ENCODE data around the gene ATXN10.

The ATXN10 gene

DNA sequence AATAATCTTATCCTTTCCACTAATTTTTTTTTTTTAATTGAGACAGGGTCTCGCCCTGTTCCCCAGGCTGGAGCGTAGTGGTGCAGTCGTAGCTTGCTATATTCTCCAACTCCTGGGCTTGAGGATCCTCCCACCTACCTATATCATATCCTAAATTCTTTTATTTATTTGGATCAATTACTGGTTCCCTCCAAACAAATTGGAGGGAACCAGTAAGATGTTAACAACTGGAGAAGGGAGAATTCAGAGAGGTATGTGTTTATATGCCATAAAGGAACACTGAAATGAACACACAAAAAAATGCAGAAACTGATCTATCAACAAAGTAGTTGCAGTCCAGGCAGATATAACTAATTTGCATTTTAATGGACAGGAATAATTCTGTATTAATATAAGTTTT is 63.6 kb downstream of the ATXN10 start:
- no peak for DNase-seq (ENCODE audit: extremely low read depth, low read depth)
- no peak overlapping the region for H3K4me3 ChIP-seq (replicated peaks; ENCODE audit: low read depth, low read length)
- TF ChIP-seq, protein P1, sequence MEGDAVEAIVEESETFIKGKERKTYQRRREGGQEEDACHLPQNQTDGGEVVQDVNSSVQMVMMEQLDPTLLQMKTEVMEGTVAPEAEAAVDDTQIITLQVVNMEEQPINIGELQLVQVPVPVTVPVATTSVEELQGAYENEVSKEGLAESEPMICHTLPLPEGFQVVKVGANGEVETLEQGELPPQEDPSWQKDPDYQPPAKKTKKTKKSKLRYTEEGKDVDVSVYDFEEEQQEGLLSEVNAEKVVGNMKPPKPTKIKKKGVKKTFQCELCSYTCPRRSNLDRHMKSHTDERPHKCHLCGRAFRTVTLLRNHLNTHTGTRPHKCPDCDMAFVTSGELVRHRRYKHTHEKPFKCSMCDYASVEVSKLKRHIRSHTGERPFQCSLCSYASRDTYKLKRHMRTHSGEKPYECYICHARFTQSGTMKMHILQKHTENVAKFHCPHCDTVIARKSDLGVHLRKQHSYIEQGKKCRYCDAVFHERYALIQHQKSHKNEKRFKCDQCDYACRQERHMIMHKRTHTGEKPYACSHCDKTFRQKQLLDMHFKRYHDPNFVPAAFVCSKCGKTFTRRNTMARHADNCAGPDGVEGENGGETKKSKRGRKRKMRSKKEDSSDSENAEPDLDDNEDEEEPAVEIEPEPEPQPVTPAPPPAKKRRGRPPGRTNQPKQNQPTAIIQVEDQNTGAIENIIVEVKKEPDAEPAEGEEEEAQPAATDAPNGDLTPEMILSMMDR (IDR thresholded peaks at IDR 0.05; ENCODE audit: low read depth, low read length, missing control alignments), result no peak

DNA sequence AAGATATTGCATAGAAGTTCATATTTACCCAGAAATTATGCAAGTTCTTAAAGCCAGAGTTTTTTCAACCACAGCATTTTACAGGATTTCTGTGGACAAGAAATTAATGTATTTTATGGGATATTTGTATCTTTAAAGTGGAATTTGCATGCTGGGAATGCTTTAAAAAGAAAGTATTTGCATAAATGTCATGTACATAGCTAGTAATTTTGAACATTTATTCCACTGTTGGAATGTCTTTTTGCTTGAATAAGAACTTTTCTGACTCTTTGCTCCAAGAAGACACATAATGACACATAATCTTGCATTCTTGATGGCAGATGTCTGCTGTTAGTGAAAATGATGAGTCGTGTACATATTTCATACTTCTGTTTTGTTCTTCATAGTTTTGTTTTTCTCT is 66.6 kb downstream of the ATXN10 start:
- TF ChIP-seq, protein P1 (IDR thresholded peaks at IDR 0.05; ENCODE audit: low read depth, low read length, missing control alignments), result no peak
- no peak overlapping the region for H3K4me3 ChIP-seq (replicated peaks; ENCODE audit: low read depth, low read length)
- no peak for DNase-seq (ENCODE audit: extremely low read depth, low read depth)

DNA sequence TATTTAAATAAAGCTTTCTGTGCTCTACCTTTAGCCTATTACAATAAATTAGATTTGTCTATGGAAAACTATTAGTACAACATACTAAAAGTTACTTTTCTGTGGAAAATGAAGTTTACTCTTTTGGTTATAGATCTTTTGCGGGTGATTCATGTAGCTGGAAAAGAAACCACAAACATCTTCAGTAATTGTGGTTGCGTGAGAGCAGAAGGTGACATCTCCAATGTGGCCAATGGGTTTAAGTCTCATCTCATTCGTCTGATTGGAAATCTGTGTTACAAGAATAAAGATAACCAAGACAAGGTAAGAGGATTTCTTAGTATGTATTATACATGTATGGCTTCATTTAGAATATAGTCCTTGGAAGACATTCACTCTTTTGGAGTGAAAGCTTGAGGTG is 68.6 kb downstream of the ATXN10 start:
- TF ChIP-seq, protein P1 (IDR thresholded peaks at IDR 0.05; ENCODE audit: low read depth, low read length, missing control alignments), result no peak
- H3K4me3 ChIP-seq (replicated peaks; ENCODE audit: low read depth, low read length), result no peak overlapping the region
- DNase-seq (ENCODE audit: extremely low read depth, low read depth), result no peak

DNA sequence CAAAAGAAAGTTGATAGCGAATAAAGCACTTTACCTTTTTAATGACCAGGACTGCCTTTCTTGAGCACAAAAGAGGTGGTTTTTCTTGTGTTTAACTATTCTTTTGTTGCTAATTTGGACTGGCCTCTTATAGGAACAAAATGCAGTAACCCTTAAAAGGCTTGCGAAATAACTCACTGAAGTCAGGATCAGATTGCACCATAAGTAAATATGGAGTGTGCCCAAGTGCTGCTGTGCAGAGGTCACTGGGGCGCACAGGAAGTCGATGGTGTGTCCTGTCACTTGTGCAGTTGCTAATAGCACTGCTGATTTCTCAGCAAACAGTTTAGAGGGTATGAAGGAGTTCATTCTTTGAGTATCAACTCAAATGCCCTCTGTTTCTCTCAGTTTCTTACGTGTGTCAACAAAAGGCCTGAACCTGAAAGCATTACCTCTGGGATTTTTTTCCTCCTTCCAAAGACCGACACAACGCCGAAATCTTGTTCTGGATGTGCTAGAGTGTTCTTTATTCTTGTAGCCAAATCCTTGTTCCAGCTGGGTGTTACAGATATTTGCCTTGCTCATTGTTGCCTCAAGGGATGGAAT is 71.3 kb downstream of the ATXN10 start:
- TF ChIP-seq, protein P1 (IDR thresholded peaks at IDR 0.05; ENCODE audit: low read depth, low read length, missing control alignments), result no peak
- DNase-seq (ENCODE audit: extremely low read depth, low read depth), result no peak
- no peak overlapping the region for H3K4me3 ChIP-seq (replicated peaks; ENCODE audit: low read depth, low read length)

DNA sequence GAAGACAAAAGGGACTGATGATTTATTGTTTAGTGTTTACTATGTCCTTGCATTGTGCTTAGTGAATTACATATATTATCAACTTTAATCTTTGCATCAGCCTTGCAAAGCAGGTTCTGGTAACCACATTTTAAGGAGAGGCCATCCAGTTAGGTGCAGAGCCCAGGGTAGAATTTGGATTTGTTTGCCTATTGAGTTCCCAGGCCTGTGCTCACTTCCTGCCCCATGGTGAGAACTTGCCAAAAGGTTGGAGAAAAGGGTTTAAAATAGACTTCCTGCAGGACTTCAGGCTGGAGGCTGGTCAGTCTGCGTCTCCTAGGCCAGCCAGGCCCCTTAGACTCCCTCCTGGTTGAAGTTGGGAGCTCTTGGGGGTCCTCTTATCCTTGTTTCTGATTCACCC is 72.1 kb downstream of the ATXN10 start:
- H3K4me3 ChIP-seq (replicated peaks; ENCODE audit: low read depth, low read length), result no peak overlapping the region
- DNase-seq (ENCODE audit: extremely low read depth, low read depth), result no peak
- TF ChIP-seq, protein P1 (IDR thresholded peaks at IDR 0.05; ENCODE audit: low read depth, low read length, missing control alignments), result no peak

DNA sequence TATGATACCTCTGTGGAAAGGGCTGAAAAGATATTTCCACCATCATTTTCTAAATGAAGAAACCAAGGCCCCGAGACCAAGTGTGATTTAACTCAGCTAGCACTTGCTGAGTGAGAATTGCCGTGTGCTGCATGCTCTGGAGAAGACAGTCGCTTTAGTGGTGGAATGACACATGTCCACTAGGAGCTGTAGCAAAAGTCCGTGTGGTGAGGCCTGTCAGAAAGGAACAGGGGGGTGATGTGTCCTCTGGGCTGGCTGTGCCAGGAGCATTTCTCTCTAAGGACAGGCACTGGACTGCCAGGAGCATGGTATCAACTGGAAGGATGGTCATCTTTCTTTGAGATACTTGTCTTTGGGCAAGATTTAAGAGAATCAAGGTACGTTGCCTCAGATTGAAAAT is 72.8 kb downstream of the ATXN10 start:
- TF ChIP-seq, protein P1 (IDR thresholded peaks at IDR 0.05; ENCODE audit: low read depth, low read length, missing control alignments), result no peak
- H3K4me3 ChIP-seq (replicated peaks; ENCODE audit: low read depth, low read length), result no peak overlapping the region
- no peak for DNase-seq (ENCODE audit: extremely low read depth, low read depth)

DNA sequence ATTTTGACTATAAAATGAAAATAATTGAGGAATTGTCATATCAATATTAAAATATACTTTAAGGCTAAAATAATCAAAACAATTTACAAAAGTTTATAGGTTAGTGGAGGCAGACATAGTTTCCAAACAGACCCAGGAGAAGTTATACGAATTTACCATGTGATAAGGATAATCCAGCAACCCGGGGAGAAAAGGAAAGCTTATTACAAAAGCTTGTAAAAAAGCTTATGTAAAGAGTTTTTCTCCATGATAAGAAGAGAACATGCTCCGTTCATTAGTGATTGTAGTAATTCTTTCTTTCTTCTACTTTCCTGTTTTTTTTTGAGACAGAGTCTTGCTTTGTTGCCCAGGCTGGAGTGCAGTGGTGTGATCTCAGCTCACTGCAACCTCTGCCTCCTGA is 79.0 kb downstream of the ATXN10 start:
- H3K4me3 ChIP-seq (replicated peaks; ENCODE audit: low read depth, low read length), result no peak overlapping the region
- TF ChIP-seq, protein P1 (IDR thresholded peaks at IDR 0.05; ENCODE audit: low read depth, low read length, missing control alignments), result no peak
- no peak for DNase-seq (ENCODE audit: extremely low read depth, low read depth)
